Transverse colon (tissue), 3 donors: ENCODE data around the gene GRK3.

Experiments used
- CTCF ChIP-seq, 5 experiments: fragments of 200-600 bp in 3 of 5; fragments of 450-650 bp in 2 of 5; sonication (generic) in 3 of 5; IDR thresholded peaks; 1 replicate in 2 of 5; 2 replicates in 3 of 5; pipeline ENCODE4 v1.5.1; 2016 to 2017; ENCODE audit warnings: antibody characterized with exemption in 5 of 5, inconsistent platforms in 3 of 5, mild to moderate bottlenecking in 2 of 5, moderate library complexity in 1 of 5
- EP300 ChIP-seq: sonication (generic); formaldehyde crosslinking; IDR thresholded peaks from one replicate; pipeline ENCODE4 v1.6.1; 2017; ENCODE audit warnings: antibody characterized with exemption, low read depth

DNA sequence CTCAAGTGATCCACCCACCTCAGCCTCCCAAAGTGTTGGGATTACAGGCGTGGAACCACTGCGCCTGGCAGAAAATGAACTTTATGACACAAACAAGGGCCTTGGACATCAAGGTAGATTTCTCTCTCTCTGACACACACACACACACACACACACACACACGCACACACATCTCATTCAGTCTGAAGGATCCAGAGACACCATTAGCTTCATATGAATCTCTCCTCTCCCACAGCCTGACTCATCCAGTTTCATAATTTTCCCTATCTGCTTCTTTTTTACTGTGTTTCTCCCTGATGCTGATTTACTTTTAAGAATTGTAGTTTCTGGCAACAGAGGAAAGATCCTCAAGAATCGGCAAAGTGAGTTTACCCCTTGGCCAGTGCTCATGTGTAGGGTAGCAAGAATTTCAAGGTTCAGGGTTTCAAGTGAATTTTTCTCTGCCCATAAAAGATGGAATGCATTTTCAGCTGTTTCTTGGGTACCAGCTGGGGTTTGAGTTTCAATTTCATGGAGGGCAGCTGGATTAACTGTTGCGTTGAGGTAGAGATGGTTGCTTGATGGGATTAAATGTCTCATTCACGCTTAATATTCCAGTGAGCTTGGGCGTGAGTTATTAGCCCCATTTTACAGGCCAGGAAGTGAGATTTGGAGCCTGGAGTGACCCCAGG, 181.0 kb downstream of the GRK3 start:
- no peak for TF ChIP-seq EP300
- TF ChIP-seq CTCF (IDR thresholded peaks at IDR 0.05): no peak
